Measurements from ENCODE around the gene RAB40B. TPM values are rescaled to one million over a fixed set of nuclear protein-coding genes. Genes with fewer than 3 reads are reported as not detected.

RAB40B gene
- total and polyA plus RNA-seq, 2 of the 13 experiments (the other 11 are each of a cell fraction or from before 2014, with no cell fraction given), result 6.2 to 6.5 TPM

GRCh38 chr17:82648165-82648668 is 50.3 kb downstream of the RAB40B start, which contains the start of gene WDR45B (continued):
- TF ChIP-seq, protein P1, sequence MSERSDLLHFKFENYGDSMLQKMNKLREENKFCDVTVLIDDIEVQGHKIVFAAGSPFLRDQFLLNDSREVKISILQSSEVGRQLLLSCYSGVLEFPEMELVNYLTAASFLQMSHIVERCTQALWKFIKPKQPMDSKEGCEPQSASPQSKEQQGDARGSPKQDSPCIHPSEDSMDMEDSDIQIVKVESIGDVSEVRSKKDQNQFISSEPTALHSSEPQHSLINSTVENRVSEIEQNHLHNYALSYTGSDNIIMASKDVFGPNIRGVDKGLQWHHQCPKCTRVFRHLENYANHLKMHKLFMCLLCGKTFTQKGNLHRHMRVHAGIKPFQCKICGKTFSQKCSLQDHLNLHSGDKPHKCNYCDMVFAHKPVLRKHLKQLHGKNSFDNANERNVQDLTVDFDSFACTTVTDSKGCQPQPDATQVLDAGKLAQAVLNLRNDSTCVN (CRISPR knock-in tag; IDR thresholded peaks at IDR 0.05; ENCODE audit: borderline replicate concordance), result no peak; the same call in 1 of the 2 replicates
- TF ChIP-seq CAMTA2 (CRISPR knock-in tag; IDR thresholded peaks at IDR 0.05; ENCODE audit: borderline replicate concordance), result no peak; the same call in 1 of the 2 replicates
- TF ChIP-seq ZFX (CRISPR knock-in tag; IDR thresholded peaks at IDR 0.05; ENCODE audit: low read depth), result peak; percentile 99
- peak; percentile 54; the same call in 1 of the 2 replicates for TF ChIP-seq NFYC (CRISPR knock-in tag; IDR thresholded peaks at IDR 0.05)
- peak; percentile 96 for TF ChIP-seq ZMAT3 (CRISPR knock-in tag; conservative IDR thresholded peaks at IDR 0.05)
- TF ChIP-seq ZNF282 (IDR thresholded peaks at IDR 0.05; ENCODE audit: partially characterized antibody), result no peak
- no peak for TF ChIP-seq U2AF1 (optimal IDR thresholded peaks at IDR 0.05; ENCODE audit: low read depth, low read length)
- no peak for TF ChIP-seq RFX1 (IDR thresholded peaks at IDR 0.05)
- TF ChIP-seq, protein P2, sequence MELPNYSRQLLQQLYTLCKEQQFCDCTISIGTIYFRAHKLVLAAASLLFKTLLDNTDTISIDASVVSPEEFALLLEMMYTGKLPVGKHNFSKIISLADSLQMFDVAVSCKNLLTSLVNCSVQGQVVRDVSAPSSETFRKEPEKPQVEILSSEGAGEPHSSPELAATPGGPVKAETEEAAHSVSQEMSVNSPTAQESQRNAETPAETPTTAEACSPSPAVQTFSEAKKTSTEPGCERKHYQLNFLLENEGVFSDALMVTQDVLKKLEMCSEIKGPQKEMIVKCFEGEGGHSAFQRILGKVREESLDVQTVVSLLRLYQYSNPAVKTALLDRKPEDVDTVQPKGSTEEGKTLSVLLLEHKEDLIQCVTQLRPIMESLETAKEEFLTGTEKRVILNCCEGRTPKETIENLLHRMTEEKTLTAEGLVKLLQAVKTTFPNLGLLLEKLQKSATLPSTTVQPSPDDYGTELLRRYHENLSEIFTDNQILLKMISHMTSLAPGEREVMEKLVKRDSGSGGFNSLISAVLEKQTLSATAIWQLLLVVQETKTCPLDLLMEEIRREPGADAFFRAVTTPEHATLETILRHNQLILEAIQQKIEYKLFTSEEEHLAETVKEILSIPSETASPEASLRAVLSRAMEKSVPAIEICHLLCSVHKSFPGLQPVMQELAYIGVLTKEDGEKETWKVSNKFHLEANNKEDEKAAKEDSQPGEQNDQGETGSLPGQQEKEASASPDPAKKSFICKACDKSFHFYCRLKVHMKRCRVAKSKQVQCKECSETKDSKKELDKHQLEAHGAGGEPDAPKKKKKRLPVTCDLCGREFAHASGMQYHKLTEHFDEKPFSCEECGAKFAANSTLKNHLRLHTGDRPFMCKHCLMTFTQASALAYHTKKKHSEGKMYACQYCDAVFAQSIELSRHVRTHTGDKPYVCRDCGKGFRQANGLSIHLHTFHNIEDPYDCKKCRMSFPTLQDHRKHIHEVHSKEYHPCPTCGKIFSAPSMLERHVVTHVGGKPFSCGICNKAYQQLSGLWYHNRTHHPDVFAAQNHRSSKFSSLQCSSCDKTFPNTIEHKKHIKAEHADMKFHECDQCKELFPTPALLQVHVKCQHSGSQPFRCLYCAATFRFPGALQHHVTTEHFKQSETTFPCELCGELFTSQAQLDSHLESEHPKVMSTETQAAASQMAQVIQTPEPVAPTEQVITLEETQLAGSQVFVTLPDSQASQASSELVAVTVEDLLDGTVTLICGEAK (IDR thresholded peaks at IDR 0.05), result no peak
- TF ChIP-seq, protein P2 (CRISPR knock-in tag; IDR thresholded peaks at IDR 0.05), result peak; percentile 95
- TF ChIP-seq IKZF1 (IDR thresholded peaks at IDR 0.05), result no peak
- TF ChIP-seq TBX2 (CRISPR knock-in tag; IDR thresholded peaks at IDR 0.05; ENCODE audit: borderline replicate concordance), result peak; percentile 91
- TF ChIP-seq ZNF780A (CRISPR knock-in tag; IDR thresholded peaks at IDR 0.05), result no peak; the same call in 1 of the 2 replicates
- TF ChIP-seq NCOA1 (CRISPR knock-in tag; IDR thresholded peaks at IDR 0.05), result no peak
- TF ChIP-seq NCOA2 (CRISPR knock-in tag; IDR thresholded peaks at IDR 0.05), result peak; percentile 26; the same call in 1 of the 2 replicates
- TF ChIP-seq ZSCAN31 (CRISPR knock-in tag; IDR thresholded peaks at IDR 0.05; ENCODE audit: low read depth), result peak; percentile 78
